ENCODE data around the gene SLC7A9.

GRCh38 chr19:32886241-32886640, 16.7 kb upstream of the SLC7A9 start:
- TF ChIP-seq CTCF (IDR thresholded peaks at IDR 0.05; ENCODE audit: low read depth, low read length) (no peak), EZH2phosphoT487 (IDR thresholded peaks at IDR 0.05; ENCODE audit: low read depth) (no peak)

Measured in OCI-LY3 (cell line).